GM19452 (cell line): Measurements from ENCODE around the gene FUT3.

Experiments used
- ATAC-seq: cut with Tn5 transposase; IDR thresholded peaks from one replicate; pipeline ENCODE4 v1.9.1; 2021; ENCODE audit not compliant: unreplicated experiment

The FUT3 gene

GRCh38 chr19:5803752-5804515 lies 47.3 kb downstream of the FUT3 start:
- peak; percentile 55 for ATAC-seq

- no peak for ATAC-seq
Observed at GRCh38 chr19:5803441-5803751, 47.9 kb downstream of the FUT3 start.

- ATAC-seq = no peak
Observed at GRCh38 chr19:5801796-5802619, 49.2 kb downstream of the FUT3 start.

GRCh38 chr19:5800361-5801270 lies 50.6 kb downstream of the FUT3 start:
- ATAC-seq = no peak

- no peak for ATAC-seq
Observed at GRCh38 chr19:5799247-5800241, 51.7 kb downstream of the FUT3 start.

- ATAC-seq = no peak
Observed at GRCh38 chr19:5798244-5798643, 53.0 kb downstream of the FUT3 start.

GRCh38 chr19:5795382-5795919 lies 55.8 kb downstream of the FUT3 start:
- ATAC-seq = no peak

- ATAC-seq = no peak
Observed at GRCh38 chr19:5793188-5793587, 58.1 kb downstream of the FUT3 start.
